EH (cell line): ENCODE data around the gene ANKRD65.
"Not testable (repeated sequence)": the region's sequence is repeated elsewhere in the genome, so short reads cannot be mapped to it uniquely, and the experiment has no call there.

Source experiments
- DNase-seq: peaks from one replicate; pipeline ENCODE4 v3.0.0-alpha.2; 2015; ENCODE audit warnings: low read depth

Gene ANKRD65

DNA sequence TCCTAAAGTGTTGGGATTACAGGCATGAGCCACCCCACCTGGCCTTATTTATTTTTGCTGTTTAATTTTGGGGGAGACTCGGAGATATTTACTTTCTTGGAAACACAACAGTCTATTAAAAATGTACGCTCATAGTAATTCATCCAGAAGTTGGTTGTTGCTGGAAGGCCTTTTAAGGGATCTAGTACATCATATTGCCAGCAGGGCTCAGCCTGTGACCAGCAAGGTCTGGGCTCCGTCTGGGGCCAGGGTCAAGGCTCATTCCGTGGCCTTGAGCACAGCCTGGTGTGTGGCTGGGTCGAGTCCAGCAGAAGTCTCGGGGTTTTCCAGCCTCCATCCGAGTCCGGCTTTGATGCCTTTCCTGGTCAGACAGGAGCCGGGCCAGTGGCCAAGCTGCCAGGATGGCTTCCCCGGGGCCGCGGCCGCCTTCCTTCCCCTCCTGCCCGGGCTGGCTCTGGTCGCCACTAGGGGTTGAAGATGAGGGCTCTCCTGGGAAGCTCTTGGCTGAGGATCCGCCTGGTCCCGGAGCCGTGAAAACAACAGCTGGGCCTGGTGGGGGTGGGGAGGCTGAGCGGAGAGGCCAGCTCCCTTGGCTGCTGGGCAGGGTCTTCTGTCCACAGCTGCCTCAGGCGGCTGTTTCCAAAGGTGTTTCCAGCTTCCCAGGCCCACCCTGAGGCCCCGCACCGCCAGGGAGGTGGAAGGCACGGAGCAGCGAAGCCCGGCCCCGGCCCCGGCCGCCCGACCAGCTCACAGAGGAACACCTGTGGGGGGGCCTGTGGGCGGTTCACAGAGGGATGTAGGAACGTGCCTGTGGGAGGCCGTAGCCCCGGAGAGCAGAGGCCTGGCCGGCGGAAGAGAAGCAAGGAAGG lies 9.3 kb upstream of the ANKRD65 start:
- peak; percentile 44 for DNase-seq

DNA sequence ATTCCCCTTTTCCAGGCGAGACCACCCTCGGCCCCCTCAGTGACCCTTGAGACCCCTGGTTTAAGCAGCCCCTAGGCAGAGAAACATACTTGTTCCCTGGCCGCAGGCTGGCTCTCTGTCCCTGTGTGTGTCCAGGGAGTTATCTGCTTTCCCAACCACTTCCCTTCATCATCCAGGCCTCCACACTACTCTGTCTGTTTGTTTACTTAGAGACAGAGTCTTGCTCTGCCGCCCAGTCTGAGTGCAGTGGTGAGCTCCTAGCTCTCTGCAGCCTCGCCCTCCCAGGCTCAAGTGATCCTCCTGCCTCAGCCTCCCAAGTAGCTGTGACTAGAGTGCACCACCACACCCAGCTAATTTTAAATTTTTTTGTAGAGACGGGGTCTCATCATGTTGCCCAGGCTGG lies 8.6 kb upstream of the ANKRD65 start:
- DNase-seq: peak; percentile 28

DNA sequence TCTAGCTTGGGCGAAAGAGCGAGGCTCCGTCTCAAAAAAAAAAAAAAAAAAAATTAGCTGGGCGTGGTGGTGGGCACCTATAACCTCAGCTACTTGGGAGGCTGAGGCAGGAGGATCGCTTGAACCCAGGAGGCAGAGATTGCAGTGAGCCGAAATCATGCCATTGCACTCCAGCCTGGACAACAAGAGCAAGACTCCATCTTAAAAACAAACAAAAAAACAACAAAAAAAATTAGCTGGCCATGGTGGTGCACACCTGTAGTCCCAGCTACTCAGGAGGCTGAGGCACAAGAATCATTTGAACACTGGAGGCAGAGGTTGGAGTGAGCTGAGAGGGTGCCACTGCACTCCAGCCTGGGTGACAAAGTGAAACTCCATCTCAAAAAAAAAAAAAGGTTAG lies 7.9 kb upstream of the ANKRD65 start:
- DNase-seq: not testable (repeated sequence)

DNA sequence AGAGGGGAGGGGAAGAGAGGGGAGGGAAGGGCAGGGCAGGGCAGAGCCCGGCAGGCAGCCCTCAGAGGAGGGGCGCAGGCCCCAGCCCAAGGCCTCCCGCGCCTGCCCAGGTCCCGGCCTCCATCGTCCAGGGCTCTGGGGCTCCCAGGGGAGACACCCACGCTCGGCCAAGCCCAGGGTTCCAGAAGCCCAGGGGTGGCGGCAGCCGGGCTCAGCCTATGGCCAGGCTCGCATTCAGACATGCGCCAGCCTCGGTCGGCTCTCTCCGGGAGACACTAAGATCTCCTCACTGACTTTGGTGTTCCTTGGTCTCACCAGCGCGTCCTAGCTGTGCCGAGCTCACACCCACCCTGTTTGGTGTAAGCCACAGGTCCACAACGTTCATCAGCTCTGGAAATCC lies 7.1 kb upstream of the ANKRD65 start:
- no peak for DNase-seq

DNA sequence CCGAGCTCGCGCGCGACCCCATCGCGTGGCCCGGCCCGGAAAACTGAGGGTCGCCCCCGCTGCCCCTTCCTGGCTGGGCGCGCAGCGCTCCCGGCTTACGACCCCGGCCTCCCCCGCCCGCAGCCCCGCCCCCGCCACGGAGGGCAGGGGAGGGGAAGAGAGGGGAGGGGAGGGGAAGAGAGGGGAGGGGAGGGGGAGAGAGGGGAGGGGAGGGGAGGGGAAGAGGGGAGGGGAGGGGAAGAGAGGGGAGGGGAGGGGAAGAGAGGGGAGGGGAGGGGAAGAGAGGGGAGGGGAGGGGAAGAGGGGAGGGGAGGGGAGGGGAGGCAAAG lies 6.7 kb upstream of the ANKRD65 start:
- no peak for DNase-seq

DNA sequence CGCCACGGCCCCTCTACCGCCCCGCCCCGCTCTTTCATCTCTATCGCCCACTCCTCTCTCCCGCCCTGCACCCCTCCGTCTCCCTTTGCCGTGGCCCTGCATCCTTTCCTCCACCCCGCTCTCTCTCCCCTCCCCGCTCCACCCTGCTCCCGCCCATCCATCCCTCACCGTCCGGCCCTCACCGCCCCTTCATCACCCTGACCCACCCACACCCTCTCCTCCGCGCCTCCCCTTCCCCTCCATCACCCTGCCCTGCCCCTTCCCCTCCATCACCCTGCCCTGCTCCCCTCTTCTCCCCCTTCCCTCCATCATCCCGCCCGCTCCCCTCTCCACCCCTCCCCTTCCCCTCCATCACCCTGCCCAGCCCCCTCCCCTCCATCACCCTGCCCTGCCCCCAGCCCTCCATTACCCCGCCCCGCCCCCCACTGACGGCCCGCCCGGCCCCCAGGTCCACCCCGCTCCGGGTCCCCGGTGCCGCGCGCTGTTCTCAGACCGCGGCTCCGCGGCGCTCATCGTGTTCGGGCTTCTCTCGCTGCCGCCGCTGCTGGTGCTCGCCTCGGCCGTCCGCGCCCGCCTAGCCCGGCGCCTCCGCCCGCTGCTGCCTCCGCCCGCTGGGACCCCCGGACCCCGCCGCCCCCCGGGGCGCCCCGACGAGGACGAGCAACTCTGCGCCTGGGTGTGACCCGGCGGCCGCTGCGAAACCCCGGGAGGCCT lies 6.2 kb upstream of the ANKRD65 start:
- DNase-seq: peak; percentile 19

DNA sequence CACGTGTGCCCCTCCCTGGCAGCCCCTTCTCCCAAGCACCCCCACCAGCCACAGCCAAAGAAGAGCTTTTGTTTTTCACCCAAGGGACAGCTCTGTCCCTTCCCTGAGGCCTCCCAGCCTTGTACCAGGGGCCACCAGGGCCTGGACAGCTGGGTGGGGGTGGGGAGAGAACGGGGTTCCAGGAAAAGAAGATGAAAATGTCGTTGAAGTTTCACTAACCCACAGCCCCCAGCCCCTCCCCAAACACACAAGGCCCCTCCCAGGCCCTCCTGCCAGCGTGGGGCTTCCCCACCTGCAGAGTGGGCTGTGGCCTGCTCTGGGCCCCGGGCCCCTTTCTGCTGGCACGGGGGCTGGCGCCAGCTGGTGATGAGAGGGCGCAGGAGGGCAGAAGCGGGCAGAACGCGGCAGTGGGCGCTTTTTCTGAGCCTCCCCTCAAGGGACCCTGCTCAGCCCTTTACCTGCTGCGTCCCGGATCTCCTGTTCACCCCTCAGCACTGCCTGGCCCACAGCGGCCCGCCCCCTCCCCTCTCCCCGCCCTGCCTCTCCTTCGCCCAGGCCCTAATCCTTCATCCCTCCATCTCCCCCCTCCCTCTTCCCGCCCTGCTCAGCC lies 5.5 kb upstream of the ANKRD65 start:
- no peak for DNase-seq

DNA sequence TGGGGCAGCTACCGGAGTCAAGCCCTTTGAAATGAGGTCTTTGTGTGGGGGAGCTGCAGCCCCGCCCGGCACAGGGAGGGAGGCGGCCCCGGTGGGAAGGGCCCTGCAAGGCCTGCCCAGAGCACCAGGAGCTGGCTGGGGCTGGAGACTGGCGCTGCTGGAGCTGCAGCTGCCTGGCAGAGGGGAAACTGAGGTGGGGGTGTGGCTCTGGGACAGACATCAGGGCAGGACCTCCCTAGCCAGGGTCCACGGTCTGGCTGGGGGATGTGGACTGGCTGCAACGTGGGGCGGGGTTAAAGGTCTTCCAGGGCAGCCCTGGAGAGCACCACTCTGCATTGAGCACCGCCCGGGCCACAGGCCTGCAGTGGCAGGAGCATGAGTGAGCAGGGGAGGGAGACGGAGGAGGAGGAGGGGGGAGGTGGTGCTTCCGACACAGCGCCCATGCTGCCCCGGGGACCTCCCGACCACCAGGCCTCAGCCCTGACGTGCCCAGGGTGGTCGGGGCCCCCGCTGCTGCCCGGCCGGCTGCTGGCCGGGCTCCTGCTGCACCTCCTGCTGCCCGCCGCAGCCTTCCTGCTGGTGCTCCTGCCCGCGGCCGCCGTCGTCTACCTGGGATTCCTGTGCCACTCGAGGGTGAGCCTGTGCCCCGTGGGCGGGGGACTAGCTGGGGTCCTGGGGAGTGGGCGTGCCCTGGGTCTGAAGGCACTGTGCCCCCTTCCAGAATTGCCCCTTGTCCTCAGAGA lies 4.8 kb upstream of the ANKRD65 start:
- no peak for DNase-seq

DNA sequence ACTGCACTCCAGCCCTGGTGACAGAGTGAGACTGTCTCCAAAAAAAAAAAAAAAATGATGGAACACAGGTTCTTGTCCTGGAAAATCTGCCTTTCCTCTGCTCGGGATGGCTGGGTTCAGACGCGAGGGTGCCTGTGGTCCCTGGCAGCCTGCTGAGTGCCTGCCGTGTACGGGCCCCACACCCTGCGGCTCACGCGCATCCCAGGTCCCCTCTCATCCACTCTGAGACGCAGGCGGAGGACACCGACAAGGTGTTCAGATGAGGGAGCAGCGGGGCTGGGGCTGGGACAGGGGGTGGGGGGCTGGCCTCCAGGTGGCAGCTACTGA lies 4.3 kb upstream of the ANKRD65 start:
- DNase-seq: no peak

DNA sequence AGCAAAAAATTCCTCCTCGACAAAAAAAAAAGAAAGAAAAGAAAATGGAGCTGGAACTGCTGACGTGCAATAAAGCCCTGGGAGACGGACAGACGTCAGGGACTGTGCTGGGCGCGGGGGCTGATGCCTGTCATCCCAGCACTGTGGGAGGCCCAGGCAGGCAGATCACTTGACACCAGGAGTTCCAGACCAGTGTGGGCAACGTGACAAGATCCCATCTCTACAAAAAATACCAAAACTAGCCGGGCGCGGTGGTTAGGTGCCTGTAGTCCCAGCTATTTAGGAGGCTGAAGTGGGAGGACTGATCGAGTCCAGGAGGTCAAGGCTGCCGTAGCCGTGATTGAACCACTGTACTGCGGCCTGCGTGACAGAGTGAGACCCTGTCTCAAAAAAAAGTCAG lies 3.6 kb upstream of the ANKRD65 start:
- no peak for DNase-seq

DNA sequence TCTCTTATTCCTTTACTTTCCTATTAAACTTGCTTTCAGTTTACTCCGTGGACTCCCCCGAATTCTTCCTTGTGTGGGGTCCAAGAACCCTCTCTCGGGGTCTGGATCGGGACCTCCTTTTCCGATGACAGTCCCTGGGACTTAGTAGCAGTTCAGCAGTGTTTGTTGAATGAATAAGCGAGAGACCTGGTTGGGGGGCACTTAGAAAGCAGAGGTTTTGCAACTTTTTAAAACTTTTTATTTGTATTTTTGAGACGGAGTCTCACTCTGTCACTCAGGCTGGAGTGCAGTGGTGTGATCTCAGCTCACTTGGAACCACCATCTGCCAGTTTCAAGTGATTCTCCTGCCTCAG lies 2.1 kb upstream of the ANKRD65 start:
- DNase-seq: no peak

DNA sequence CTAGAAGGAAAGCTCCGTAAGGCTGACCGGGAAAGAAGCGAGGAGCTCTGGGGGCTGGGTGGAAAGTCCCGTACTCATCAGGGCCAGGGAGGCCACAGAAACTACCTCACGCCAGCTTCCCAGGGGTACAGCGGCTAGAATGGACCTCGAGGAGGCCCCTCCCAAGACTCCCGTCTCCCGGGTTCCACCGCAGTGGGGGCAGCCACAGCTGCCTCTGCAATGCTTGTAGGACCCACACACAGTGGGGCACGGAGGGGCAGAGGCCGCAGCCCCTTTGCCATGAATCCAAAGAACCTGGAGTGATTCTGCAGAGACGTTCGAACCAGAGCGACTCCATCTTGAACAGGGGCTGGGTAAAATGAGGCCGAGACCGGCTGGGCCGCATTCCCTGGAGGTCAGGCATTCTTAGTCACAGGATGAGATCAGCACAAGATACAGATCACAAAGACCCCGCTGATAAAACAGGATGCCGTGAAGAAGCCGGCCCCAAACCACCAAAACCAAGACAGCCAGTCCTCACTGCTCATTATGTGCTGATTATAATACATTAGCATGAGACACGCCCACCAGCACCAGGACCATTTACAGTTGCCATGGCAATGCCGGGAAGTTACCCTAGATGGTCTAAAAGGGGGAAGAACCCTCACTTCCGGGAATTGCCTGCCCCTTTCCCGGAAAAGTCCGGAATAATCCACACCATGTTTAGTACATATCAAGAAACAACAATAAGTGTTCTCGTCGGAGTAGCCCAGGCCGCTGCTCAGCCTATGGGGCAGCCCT lies 1.6 kb upstream of the ANKRD65 start:
- peak; percentile 70 for DNase-seq

DNA sequence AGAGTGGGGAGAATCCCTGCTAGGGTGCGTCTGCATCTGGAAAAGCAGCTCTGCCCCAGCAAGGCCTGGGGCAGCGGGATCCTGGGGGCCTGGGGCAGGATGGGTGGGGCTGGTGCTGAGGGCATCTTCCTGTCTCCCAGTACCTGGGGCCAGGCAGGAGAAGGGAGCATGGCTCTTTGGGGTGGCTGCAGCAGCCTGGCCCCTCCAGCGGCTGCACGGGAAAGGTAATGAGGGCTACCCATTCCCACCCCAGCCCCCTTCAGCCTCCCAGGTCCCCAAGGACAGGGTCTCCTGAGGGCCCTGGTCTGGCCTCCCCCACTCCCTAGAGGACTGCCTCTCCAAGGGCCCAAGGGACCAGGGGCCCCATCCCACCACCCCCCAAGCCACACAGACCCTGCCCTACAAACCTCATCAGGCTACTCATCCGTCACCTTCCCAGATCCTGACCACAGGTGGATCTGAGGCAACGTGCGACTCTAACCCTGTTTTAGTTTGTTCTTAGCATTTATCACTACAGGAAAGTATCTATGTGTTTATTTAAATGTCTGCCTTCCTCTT lies 910 bp upstream of the ANKRD65 start:
- DNase-seq: no peak

DNA sequence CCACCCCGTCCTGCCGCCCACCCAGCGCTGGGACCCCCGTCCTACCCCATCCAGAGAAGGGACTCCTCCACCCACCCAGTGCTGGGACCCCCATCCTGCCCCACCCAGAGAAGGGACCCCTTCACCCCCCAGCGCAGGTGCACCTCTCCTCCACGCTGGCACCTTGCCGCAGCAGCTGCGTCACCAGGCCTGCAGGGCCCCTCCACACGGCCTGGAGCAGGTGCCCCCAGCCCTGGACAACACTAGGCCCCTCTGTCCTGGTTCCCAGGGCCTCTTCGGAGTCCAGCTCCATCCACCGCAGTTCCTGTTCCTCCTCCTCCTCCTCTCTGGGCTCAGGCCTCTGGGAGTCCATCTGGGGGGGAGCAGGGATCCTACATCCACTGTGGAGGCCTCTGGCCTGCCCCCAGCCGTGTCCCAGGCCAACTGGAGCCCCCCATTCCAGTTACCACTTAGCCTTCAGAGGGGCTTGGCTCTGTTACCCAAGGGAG lies 378 bp downstream of the ANKRD65 start:
- no peak for DNase-seq

DNA sequence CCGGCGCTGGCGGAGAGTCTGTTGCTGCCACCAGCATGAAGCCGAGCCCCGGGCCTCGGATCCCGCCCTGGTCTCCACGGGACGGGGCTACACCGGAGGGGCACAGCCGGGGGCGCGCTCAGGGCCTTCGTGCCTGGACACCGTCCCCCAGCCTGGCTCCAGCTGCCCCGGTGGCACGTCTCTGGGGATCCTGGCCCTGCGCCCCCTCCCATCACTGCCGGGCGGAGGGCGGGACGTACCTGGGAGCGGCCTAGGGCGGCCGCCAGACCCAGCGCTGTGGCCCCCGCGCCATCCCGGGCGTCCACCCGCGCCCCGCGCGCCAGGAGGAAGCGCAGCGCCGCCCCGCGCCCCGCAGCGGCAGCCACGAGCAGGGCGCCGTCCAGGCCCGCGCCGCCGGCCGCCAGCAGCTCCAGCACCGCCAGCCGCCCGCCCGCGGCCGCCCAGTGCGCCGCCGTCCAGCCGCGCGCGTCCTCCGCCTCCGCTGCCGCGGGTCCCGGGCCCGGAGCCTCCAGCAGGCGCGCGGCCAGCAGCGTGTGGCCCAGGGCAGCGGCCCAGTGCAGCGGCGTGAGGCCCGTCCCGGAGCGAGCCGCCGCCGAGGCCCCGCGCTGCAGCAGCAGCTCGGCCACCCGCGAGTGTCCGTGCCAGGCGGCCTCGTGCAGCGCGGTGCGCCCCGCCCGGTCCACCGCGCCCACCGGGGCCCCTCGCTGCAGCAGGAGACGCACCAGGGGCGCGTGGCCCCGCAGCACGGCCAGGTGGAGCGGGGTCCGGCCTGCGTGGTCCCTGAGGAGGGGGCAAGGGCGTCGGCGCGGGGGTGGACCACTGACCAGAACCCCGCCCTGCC lies 1.0 kb downstream of the ANKRD65 start:
- peak; percentile 17 for DNase-seq

DNA sequence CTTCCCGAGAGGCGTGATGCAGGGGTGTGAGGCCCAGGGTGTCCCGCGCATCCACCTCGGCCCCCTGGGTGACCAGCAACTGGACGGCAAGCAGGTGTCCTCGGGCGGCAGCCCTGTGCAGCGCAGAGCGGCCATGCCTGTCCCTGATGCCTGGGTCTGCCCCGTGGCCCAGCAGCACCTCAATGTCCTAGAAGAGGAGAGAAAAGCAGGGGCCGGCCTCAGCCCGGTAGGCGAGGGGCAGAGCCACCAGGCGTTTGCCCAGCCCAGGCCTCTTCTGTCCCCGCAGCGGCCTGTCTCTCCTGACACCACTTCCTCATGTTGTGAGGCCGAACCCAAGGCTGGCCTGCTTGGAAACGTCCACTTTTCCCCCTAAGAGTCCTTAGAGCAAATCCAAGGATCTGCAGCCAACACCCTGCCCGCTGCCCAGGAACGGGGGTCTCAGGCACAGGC lies 1.7 kb downstream of the ANKRD65 start:
- no peak for DNase-seq

DNA sequence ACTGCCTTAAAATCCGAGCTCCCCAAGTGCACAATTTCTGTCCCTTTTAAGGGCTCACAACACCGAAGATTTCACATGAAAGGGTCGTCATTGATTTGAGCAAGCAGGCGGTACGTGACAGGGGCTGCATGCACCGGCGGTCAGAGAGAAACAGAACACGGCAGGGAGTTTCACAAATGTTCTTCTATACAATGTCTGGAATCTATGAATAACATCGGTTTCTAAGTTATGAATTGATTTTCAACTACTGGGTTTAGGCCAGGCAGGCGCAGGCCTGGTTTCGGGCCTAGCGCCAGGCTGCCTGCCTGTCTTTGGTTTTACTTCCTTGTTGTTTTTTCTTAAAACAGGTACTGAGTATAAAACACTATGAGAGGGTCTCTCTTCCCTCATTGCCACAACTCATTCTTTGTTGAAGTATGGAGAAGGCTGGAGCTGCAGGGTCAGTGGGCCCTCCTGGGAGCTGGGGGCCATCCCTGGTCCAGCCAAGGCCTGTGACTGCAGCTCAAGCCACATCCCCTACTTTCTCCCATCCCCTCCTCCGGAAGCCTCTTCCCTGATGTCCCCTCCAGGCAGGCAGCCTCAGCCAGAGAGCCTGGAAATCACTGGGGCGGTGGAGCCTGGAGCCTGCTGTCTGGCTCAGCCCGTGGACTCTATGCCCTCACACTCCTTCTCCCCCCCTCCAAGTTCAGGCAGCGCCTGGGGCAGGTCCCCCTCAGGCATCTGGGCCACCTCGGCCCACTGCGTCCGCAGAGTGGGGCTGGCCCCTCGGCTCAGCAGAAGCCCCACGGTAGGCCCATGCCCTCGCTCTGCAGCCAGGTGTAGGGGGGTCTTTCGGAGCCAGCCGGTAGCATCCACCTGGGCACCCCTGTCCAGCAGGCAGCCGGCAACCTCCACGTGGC lies 2.4 kb downstream of the ANKRD65 start:
- no peak for DNase-seq

DNA sequence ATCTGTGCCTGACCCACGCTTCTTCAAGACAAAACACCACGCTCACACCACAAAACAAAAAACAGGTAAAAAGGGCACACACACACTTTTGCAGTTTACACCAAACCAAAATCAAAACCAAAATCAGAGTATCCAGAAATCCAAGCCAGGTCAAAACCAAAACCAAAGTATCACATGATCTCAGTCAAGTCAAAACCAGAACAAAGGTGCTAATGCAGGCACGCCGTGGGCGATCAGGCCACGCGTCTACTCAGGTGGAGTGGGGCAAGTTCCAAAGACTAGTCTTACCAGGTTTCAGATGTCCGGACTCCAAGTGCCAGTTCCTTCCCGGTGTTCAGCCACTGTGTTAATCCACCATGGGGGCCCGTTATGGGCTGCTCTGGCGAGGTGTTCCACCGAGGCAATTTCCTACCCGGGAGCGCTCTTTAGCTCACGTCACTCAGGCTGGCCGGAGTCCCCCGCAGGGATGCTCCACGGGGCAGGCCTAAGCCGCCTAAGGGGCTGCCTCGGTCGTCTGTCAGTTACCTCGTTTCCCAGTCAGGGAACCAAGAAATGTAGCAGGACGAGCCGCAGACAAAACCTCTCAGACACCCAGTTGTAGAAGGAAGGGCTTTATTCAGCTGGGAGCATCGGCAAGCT lies 3.1 kb downstream of the ANKRD65 start:
- DNase-seq: not testable (repeated sequence)

DNA sequence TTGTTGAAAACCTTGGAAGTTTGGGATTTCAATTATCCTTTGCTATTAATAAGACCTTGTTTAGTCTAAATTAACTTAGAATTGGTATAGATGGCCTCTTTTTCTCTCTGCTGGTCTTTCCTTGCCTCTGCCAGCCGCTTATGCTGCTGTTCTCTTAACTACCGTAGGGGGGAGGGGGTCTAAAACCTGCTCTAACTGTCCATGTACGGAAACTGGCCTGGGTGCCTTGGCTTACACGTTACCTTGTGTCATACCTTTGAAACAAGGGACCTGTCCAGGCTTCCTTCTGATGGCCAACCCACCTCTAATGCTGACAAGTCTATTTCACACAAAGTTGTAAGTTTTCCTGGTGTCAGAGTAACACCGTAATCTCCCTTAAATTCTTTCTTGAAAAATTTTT lies 3.7 kb downstream of the ANKRD65 start:
- DNase-seq: not testable (repeated sequence)
